HG02610 (cell line): ENCODE data around the gene ENKUR.

Experiments used
- ATAC-seq: cut with Tn5 transposase; IDR thresholded peaks from one replicate; pipeline ENCODE4 v1.9.1; 2021; ENCODE audit warnings: mild to moderate bottlenecking, moderate library complexity; ENCODE audit not compliant: unreplicated experiment

ENKUR gene

DNA sequence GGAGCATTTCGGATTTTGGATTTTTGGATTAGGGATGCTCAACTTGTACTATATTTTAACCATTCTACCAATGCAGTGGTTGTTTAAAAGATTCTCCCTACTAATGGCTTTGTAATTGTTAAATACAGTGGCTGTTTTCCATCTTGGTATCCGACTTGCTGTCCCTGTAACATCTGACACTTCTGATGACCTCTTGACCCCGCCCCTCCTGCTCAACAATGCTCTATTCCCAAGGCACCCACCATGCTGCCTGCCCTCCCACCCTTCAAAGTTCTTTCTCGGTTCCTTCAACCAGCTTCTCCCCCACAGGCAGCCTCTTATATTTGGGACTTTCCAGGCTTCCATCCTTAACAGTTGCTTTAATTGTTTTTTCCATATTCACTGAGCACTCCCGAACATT, 65.5 kb downstream of the ENKUR start:
- ATAC-seq: no peak

DNA sequence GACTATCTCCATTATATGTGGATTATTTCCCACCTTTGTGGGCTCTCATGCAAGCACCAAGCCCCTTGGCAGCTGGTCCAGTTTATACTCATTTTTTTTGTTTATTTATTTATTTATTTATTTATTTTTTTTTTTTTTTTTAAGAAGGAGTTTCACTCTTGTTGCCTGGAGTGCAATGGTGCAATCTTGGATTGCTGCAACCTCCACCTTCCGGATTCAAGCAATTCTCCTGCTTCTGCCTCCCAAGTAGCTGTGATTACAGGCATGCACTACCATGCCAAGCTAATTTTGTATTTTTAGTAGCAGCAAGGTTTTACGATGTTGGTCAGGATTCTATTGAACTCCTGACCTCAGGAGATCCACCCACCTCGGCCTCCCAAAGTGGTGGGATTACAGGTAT, 66.3 kb downstream of the ENKUR start:
- ATAC-seq: no peak

DNA sequence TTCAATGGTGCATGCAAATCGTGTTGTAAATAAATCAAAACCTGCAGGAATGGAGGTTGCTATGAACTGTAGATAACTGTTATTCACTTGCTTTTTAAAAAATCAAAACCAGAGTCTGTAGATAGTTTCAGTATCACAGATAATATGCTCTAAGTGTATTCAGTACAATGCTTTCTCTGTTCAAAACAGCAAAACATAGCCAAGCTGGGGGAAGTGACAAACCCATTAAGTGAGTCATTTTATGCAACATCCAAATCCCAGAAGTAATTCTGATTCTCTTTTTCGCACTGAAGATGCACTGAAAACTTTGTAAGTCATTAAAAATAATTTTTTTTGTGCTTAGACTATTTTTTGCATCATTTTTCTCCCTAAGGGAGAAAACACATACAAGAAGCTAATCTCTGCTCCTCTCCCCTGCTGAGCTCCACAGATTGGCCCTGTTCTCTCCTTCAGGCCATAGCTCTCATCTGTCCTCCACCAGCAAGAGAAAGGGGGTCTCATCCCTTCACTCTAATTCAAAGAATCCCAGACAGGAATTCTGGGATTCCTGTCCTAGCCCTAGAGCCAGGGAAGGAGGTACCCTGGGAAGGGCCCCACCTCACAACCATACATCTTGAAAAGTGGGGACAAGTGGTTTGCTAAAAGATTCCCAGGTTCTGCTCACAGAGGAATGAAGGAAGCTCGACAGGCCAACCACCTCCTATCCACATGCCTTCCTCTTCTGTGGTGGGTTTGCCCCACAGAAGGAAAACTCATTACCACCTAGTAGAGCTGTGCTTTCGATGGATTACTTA, 68.5 kb downstream of the ENKUR start:
- peak; percentile 56 for ATAC-seq

DNA sequence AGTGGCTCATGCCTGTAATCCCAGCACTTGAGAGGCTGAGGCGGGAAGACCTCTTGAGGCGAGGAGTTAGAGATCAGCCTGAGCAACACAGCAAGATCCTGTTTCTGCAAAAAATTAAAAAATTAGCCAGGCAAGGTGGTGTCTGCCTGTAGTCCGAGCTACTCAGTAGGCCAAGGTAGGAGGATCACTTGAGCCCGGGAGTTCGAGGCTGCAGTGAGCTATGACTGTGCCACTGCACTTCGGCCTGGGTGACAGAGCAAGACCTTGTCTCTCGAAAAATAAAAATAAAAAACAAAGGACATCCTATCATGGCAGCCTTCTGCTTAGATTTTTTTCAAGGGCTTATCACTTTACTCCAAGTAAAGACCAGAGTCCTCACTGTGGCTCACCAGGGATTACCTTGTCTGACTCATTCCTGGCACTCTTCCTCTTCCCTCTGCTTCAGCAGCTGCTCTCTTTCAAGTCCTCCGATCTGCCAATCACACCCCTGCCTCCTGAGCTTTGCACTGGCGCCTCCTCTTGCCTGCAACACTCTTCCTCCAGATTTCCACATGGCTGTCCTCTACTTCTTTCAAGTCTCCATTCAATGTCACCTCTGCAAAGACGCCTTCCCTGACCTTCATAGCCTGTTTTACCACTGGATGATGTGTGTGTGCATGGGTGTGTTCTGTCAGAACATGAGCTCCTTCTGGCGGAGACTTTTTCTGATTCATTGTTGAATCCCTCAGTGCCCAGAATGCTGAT, 71.3 kb downstream of the ENKUR start:
- ATAC-seq: no peak

DNA sequence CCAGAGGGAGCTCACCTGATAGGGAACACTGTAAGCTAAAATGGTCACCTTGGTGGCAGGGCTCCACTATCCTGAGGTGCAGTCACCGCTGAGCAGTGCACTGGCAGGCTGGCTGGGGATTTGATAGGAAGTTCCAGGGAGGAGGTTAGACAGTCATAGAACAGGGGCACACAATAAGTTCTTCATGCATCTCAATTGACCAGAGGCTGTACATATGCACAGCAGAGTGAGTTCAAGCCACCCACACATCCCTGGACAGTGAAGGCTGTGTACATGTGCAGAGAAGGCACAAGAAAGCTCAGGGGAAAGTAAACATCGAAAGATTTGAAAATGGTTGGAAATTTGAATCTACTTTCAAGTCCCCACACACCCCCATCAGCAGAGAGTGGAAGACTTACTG, 77.4 kb downstream of the ENKUR start:
- no peak for ATAC-seq

DNA sequence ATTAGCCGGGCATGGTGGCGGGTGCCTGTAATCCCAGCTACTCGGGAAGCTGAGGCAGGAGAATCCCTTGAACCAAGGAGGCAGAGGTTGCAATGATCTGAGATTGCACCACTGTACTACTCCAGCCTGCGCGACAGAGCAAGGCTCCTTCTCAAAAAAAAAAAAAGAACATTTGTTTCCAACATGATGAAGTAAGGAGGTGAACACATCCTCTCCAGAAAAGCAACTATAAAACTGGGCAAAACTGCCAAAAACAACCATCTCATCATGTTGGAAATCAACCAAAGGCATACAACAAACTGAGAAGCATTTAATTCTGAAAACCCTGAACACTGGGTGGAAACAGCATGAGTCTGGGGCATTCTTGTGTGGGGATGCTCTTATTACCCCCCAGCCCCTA, 77.9 kb downstream of the ENKUR start:
- ATAC-seq: no peak

DNA sequence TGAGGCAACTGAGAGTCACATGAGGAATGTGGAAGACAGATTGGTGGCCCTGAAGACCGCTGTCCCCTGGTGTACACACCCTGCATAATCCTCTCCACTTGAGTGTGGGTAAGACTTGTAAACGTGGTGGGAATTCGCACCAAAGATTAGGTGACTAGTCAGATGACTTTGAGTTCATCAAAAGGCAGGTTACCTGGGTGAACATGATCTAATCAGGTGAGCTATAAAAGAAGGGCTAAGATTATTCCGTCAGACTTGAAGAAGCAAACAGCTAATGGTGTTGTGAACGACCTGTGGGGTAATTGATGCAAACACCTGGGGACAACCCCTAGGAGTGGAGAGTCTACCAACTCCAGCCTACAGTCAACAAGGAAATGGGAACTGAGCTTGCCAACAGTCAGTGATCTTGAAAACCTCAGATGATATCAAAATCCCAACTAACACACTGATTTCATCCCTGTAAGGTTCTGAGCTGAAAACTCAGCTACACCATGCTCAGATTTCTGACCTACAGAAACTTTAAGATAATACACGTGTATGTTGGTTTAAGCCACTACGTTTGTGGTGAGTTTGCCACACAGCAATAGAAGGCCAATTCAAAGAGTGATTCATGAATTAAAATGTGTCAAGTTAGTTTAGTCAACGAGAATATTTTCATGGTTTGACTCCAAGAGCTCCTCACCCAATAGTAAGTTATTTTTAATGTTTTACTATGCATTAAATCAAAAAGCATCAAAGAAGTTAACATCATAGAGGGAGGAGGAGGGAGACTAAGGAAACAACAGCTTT, 80.3 kb downstream of the ENKUR start:
- no peak for ATAC-seq
